WTC11 (cell line): ENCODE data around the gene TRPV2.

Experiments
- PRRX2 ChIP-seq: fragments of 250-450 bp; sonication (Bioruptor Pico); IDR thresholded peaks from 2 replicates; pipeline ENCODE4 v1.8.0; 2021; ENCODE audit warnings: mild to moderate bottlenecking
- TCF7 ChIP-seq: sonication (generic); formaldehyde crosslinking; IDR thresholded peaks from 2 replicates; pipeline ENCODE4 v1.8.0; 2022; ENCODE audit warnings: mild to moderate bottlenecking, low read depth, missing genetic modification reagents, moderate library complexity
- TP53 ChIP-seq: sonication (generic); formaldehyde crosslinking; IDR thresholded peaks from 2 replicates; pipeline ENCODE4 v1.8.1; 2023; ENCODE audit warnings: mild to moderate bottlenecking, missing genetic modification reagents
- ZNF121 ChIP-seq: sonication (generic); formaldehyde crosslinking; IDR thresholded peaks from 2 replicates; pipeline ENCODE4 v1.8.0; 2023; ENCODE audit warnings: missing genetic modification reagents
- ZNF232 ChIP-seq: sonication (generic); formaldehyde crosslinking; IDR thresholded peaks from 2 replicates; pipeline ENCODE4 v1.8.0; 2022; ENCODE audit warnings: mild to moderate bottlenecking, missing genetic modification reagents
- TF ChIP-seq, protein P1 (sequence below): fragments of 200-600 bp; IDR thresholded peaks from 2 replicates; pipeline ENCODE4 v1.8.0; 2022; ENCODE audit warnings: antibody characterized with exemption
- TF ChIP-seq, protein P2 (sequence below): fragments of 250-450 bp; sonication (Bioruptor Pico); IDR thresholded peaks from 2 replicates; pipeline ENCODE4 v1.9.0; 2021; ENCODE audit warnings: mild to moderate bottlenecking
- TF ChIP-seq, protein P3 (sequence below): sonication (generic); formaldehyde crosslinking; IDR thresholded peaks from 2 replicates; pipeline ENCODE4 v1.8.0; 2022; ENCODE audit warnings: mild to moderate bottlenecking, missing genetic modification reagents

- TF ChIP-seq ZNF121 (no peak), PRRX2 (CRISPR knock-in tag) (no peak), TP53 (no peak), ZNF232 (no peak), TCF7 (no peak)
- TF ChIP-seq, protein P1, sequence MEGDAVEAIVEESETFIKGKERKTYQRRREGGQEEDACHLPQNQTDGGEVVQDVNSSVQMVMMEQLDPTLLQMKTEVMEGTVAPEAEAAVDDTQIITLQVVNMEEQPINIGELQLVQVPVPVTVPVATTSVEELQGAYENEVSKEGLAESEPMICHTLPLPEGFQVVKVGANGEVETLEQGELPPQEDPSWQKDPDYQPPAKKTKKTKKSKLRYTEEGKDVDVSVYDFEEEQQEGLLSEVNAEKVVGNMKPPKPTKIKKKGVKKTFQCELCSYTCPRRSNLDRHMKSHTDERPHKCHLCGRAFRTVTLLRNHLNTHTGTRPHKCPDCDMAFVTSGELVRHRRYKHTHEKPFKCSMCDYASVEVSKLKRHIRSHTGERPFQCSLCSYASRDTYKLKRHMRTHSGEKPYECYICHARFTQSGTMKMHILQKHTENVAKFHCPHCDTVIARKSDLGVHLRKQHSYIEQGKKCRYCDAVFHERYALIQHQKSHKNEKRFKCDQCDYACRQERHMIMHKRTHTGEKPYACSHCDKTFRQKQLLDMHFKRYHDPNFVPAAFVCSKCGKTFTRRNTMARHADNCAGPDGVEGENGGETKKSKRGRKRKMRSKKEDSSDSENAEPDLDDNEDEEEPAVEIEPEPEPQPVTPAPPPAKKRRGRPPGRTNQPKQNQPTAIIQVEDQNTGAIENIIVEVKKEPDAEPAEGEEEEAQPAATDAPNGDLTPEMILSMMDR: no peak
- TF ChIP-seq, protein P2, sequence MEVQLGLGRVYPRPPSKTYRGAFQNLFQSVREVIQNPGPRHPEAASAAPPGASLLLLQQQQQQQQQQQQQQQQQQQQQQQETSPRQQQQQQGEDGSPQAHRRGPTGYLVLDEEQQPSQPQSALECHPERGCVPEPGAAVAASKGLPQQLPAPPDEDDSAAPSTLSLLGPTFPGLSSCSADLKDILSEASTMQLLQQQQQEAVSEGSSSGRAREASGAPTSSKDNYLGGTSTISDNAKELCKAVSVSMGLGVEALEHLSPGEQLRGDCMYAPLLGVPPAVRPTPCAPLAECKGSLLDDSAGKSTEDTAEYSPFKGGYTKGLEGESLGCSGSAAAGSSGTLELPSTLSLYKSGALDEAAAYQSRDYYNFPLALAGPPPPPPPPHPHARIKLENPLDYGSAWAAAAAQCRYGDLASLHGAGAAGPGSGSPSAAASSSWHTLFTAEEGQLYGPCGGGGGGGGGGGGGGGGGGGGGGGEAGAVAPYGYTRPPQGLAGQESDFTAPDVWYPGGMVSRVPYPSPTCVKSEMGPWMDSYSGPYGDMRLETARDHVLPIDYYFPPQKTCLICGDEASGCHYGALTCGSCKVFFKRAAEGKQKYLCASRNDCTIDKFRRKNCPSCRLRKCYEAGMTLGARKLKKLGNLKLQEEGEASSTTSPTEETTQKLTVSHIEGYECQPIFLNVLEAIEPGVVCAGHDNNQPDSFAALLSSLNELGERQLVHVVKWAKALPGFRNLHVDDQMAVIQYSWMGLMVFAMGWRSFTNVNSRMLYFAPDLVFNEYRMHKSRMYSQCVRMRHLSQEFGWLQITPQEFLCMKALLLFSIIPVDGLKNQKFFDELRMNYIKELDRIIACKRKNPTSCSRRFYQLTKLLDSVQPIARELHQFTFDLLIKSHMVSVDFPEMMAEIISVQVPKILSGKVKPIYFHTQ (CRISPR knock-in tag): no peak
- TF ChIP-seq, protein P3, sequence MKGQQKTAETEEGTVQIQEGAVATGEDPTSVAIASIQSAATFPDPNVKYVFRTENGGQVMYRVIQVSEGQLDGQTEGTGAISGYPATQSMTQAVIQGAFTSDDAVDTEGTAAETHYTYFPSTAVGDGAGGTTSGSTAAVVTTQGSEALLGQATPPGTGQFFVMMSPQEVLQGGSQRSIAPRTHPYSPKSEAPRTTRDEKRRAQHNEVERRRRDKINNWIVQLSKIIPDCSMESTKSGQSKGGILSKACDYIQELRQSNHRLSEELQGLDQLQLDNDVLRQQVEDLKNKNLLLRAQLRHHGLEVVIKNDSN (CRISPR knock-in tag): no peak
Observed at GRCh38 chr17:16423226-16423872, 8.0 kb downstream of the TRPV2 start.
